Germinal center (tissue), 1 donor: ENCODE results near the gene GDA.

Experiments
- DNase-seq: peaks from one replicate; pipeline ENCODE4 v3.0.0; 2012; ENCODE audit warnings: mixed read lengths, low spot score

The GDA gene

GRCh38 chr9:72150661-72151060 is 1.4 kb downstream of the GDA start:
- DNase-seq, result no peak

- no peak for DNase-seq
These were observed 1.9 kb downstream of the GDA start for GRCh38 chr9:72151104-72151503.

GRCh38 chr9:72154468-72155285 is 5.4 kb downstream of the GDA start:
- peak; percentile 67 for DNase-seq

GRCh38 chr9:72155301-72155700 is 6.1 kb downstream of the GDA start:
- DNase-seq, result no peak

- DNase-seq, result no peak
These were observed 7.3 kb downstream of the GDA start for GRCh38 chr9:72156586-72156985.

GRCh38 chr9:72158680-72159079 is 9.4 kb downstream of the GDA start:
- DNase-seq, result no peak

- no peak for DNase-seq
These were observed 11.3 kb downstream of the GDA start for GRCh38 chr9:72160446-72161123.

- no peak for DNase-seq
These were observed 16.1 kb downstream of the GDA start for GRCh38 chr9:72165326-72165725.

- DNase-seq, result no peak
These were observed 16.7 kb downstream of the GDA start for GRCh38 chr9:72165821-72166547.

GRCh38 chr9:72168075-72168474 is 18.8 kb downstream of the GDA start:
- no peak for DNase-seq

- DNase-seq, result no peak
These were observed 19.9 kb downstream of the GDA start for GRCh38 chr9:72169178-72169577.

- DNase-seq, result no peak
These were observed 23.8 kb downstream of the GDA start for GRCh38 chr9:72173080-72173479.

- no peak for DNase-seq
These were observed 36.3 kb downstream of the GDA start for GRCh38 chr9:72185561-72185960.

- no peak for DNase-seq
These were observed 38.0 kb downstream of the GDA start for GRCh38 chr9:72187121-72187695.

GRCh38 chr9:72188232-72188631 is 39.0 kb downstream of the GDA start:
- no peak for DNase-seq

- no peak for DNase-seq
These were observed 44.2 kb downstream of the GDA start for GRCh38 chr9:72193478-72193881.

- no peak for DNase-seq
These were observed 50.0 kb downstream of the GDA start for GRCh38 chr9:72199238-72199637.

GRCh38 chr9:72200452-72200851 is 51.2 kb downstream of the GDA start:
- no peak for DNase-seq

- DNase-seq, result no peak
These were observed 52.8 kb downstream of the GDA start for GRCh38 chr9:72202009-72202408.

GRCh38 chr9:72203205-72203803 is 54.1 kb downstream of the GDA start:
- peak; percentile 14 for DNase-seq

- DNase-seq, result no peak
These were observed 54.8 kb downstream of the GDA start for GRCh38 chr9:72204062-72204461.

- no peak for DNase-seq
These were observed 56.3 kb downstream of the GDA start for GRCh38 chr9:72205513-72205912.
